Stimulated activated naive B cell treated with anti-CD40 and anti-IgM and Interleukin-4, amounts not matched to agents 10 μg/mL and 1 μg/mL and 100 μg/mL, for 72 hours (primary cell): ENCODE measurements around the gene CPSF7.
"Not testable (repeated sequence)": the region's sequence is repeated elsewhere in the genome, so short reads cannot be mapped to it uniquely, and the experiment has no call there.

Experiments used
- ATAC-seq, 2 donors: fragments of 150-1000 bp; cut with Tn5 transposase; replicated peaks; 2 replicates each; pipeline ENCODE4 v1.10.0; 2021; ENCODE audit warnings: moderate library complexity in 1 of 2
- DNase-seq: peaks from one replicate; pipeline ENCODE4 v3.0.0; 2021
- H3K27ac Mint-ChIP-seq: one replicate; pipeline ENCODE4 v1.8.0; 2022; ENCODE audit warnings: mild to moderate bottlenecking, mixed read lengths
- H3K27me3 Mint-ChIP-seq, 2 donors: one replicate each; pipeline ENCODE4 v1.8.0; 2022; ENCODE audit warnings: mixed read lengths in 2 of 2
- H3K36me3 Mint-ChIP-seq, 2 donors: one replicate each; pipeline ENCODE4 v1.8.0; 2022; ENCODE audit warnings: mixed read lengths in 2 of 2, mild to moderate bottlenecking in 1 of 2
- H3K4me1 Mint-ChIP-seq, 2 donors: one replicate each; pipeline ENCODE4 v1.8.0; 2022; ENCODE audit warnings: mixed read lengths in 2 of 2, mild to moderate bottlenecking in 1 of 2
- H3K4me3 Mint-ChIP-seq, 2 donors: one replicate each; pipeline ENCODE4 v1.8.0; 2022; ENCODE audit warnings: mild to moderate bottlenecking in 2 of 2, mixed read lengths in 2 of 2, moderate library complexity in 1 of 2
- H3K9me3 Mint-ChIP-seq, 2 donors: one replicate each; pipeline ENCODE4 v1.8.0; 2022; ENCODE audit warnings: mixed read lengths in 2 of 2, mild to moderate bottlenecking in 1 of 2

CPSF7 gene

DNA sequence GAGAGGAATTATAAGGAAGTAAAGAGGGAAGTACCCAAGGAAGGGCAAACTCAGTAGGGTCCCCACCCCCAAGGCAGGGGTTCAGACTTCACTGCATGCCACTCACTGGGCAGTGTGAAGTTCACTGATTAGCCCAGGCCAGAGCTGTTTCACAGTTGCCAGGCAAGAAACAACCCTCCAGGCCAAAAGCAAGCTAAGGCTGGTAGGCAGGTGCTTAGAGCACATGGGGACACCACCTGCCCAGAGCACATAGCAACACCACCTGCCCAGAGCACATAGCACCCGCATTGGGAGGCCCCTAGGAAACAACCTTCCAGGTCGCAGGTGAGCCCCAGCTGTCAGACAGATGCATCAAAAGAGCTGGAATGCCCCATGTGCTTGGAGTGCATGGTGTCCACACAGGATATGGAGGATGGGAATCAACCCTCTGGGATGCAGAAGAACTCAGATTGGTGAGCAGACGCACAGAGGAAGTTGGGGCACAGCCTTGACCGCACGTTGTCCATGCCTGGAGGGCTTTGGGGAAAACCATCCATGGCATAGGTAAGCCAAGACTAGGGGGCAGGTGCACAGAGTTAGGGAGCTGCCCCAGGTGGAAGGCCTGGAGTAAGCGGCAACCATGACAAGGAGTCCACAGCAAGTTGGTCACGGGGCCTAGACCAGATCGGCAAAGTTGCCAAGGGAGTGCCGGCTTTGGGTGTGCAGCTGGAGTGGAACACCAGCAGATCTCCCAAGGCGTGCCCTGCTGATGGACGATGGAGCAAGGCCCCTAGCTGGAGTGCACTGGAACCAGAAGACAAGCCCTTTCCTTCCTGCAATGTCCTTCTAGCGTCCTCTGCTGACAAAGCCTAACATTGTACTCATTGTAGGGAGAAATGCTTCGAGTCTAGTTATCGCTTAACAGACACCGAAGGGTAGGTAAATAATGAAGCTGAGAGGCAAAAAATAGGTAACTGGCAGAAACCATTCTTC, 45.2 kb downstream of the CPSF7 start:
- Mint-ChIP-seq H3K27me3 (no peaks in the 10 kb centered on the region), H3K4me1 (peaks cover 4 to 20% of the 10 kb centered on the region in 2 donors), H3K4me3 (no peak overlapping the region), H3K36me3 (peaks cover 0 to 5% of the 10 kb centered on the region in 2 donors), H3K9me3 (no peaks in the 10 kb centered on the region), H3K27ac (no peak overlapping the region)
- DNase-seq: no peak
- ATAC-seq: no peak

DNA sequence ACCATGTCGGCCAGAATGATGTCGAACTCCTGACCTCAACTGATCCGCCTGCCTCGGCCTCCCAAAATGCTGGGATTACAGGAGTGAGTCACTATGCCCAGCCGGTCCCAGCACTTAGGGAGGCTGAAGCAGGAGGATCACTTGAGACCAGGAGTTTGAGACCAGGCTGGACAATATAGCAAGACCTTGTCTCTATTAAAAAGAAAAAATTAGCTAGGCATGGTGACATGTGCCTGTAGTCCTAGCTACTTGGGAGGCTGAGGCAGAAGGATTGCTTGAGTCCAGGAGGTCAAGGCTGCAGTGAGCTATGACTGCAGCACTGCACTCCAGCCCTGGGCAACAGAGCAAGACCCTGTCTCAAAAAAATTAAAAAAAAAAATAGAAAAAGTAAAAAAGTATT, 45.9 kb downstream of the CPSF7 start:
- not testable (repeated sequence) for ATAC-seq, H3K9me3 Mint-ChIP-seq, H3K4me3 Mint-ChIP-seq, H3K36me3 Mint-ChIP-seq, DNase-seq, H3K27ac Mint-ChIP-seq, H3K27me3 Mint-ChIP-seq
- peaks cover 4 to 20% of the 10 kb centered on the region in 2 donors for H3K4me1 Mint-ChIP-seq

DNA sequence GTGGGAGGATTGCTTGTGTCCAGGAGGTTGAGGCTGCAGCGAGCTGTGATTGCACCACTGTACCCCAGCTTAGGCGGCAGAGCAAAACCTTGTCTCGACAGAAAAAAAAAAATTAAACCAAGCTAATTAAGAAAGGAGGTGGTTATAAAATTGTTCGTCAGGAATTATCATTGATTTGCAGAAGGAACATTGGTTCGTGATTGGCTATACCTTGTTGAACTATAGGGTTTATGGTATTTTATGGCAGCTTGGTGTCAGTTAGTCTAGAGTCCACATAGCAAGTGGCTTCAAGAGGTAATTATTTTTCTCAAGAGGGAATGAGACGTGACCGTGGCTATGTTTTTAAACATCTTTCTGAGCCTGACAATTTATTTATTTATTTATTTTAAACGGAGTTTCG, 48.9 kb downstream of the CPSF7 start:
- no peak for DNase-seq
- H3K27me3 Mint-ChIP-seq: no peaks in the 10 kb centered on the region
- no peak overlapping the region for H3K27ac Mint-ChIP-seq
- H3K4me1 Mint-ChIP-seq: peaks cover 6 to 20% of the 10 kb centered on the region in 2 donors
- peaks cover 10 to 20% of the 10 kb centered on the region in 2 donors for H3K36me3 Mint-ChIP-seq
- no peaks in the 10 kb centered on the region for H3K9me3 Mint-ChIP-seq
- ATAC-seq: no peak
- H3K4me3 Mint-ChIP-seq: no peak overlapping the region

DNA sequence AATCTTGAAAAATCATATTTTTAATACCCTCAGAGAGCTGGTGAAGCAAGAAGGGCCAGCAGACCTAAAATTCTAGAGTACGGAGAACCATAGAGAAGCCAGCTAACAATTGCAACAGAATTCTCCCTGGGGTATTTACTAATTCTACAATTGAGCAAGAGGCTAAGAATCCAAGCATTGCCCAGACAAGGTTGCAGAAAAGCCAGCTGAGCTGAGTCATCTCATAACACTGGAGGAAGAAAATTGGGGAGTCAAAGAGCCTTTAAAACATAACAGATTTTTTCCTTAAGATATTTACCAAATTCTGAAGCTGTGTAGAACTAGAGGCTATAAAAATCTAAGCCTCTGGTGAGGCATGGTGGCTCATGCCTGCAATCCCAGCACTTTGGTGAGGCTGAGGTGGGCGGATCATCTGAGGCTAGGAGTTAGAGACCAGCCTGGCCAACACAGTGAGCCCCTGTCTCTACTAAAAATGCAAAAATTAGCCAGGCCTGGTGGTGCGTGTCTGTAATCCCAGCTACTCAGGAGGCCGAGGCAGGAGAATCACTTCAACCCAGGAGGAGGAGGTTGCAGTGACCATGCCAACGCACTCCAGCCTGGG, 51.0 kb downstream of the CPSF7 start:
- no peaks in the 10 kb centered on the region for H3K9me3 Mint-ChIP-seq
- H3K4me1 Mint-ChIP-seq: peaks cover 4 to 10% of the 10 kb centered on the region in 2 donors
- no peak overlapping the region for H3K4me3 Mint-ChIP-seq
- ATAC-seq (no peak), DNase-seq (no peak)
- peaks cover 14 to 23% of the 10 kb centered on the region in 2 donors for H3K36me3 Mint-ChIP-seq
- no peak overlapping the region for H3K27ac Mint-ChIP-seq
- H3K27me3 Mint-ChIP-seq: no peaks in the 10 kb centered on the region

DNA sequence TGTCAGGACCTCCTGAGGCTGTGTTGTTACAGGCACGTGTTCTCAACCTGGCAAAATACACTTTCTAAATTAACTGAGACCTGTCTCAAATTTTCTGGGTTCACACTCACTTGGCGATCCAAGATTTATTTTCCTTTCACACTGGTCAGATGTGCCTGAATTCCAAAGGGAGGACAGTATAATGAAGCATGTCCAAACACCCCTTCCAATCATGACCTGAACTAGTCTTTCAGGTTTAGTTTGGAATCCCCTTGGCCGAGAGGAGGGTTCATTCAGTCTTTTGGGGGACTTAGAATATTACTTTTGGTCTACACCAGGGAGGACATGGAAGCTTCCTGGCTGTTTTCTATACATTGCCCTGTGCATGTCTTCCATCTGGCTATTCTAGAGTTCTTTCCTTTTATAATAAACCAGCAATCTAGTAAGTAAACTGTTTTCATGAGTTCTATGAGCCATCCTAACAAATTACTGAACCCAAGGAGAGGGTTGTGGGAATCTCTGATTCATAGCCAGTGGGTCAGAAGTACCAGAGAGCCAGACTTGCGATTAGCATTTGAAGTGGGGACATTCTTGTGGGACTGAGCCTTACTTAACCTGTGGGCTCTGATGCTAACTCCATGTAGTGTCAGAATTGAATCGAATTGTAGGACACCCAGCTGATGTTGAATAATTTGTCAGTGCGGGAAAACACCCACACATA, 52.2 kb downstream of the CPSF7 start:
- H3K9me3 Mint-ChIP-seq: no peaks in the 10 kb centered on the region
- no peak overlapping the region for H3K4me3 Mint-ChIP-seq
- DNase-seq (no peak), ATAC-seq (no peak)
- H3K36me3 Mint-ChIP-seq: peaks cover 16 to 27% of the 10 kb centered on the region in 2 donors
- peaks cover 4 to 10% of the 10 kb centered on the region in 2 donors for H3K4me1 Mint-ChIP-seq
- no peak overlapping the region for H3K27ac Mint-ChIP-seq
- H3K27me3 Mint-ChIP-seq: no peaks in the 10 kb centered on the region

DNA sequence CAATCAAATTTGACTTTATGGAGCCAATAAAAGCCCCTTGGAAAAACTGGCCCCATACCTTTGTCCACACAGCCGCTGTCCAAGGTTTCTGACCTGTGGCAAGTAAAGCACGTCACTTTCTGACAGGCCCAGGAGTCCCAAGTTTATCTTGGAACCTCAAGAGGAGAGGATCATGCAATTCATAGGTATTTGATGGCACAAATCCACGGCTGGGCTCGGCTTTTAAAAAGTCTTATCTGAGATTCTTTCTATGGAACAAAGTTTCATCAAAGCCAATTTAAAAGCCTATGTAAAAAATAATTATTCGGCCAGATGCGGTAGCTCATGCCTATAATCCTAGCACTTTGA, 54.0 kb downstream of the CPSF7 start:
- Mint-ChIP-seq H3K9me3 (no peaks in the 10 kb centered on the region), H3K36me3 (peaks cover 26 to 42% of the 10 kb centered on the region in 2 donors), H3K27me3 (no peaks in the 10 kb centered on the region), H3K4me3 (no peak overlapping the region), H3K27ac (no peak overlapping the region), H3K4me1 (peaks cover under 1 to 2% of the 10 kb centered on the region in 2 donors)
- no peak for ATAC-seq
- no peak for DNase-seq

DNA sequence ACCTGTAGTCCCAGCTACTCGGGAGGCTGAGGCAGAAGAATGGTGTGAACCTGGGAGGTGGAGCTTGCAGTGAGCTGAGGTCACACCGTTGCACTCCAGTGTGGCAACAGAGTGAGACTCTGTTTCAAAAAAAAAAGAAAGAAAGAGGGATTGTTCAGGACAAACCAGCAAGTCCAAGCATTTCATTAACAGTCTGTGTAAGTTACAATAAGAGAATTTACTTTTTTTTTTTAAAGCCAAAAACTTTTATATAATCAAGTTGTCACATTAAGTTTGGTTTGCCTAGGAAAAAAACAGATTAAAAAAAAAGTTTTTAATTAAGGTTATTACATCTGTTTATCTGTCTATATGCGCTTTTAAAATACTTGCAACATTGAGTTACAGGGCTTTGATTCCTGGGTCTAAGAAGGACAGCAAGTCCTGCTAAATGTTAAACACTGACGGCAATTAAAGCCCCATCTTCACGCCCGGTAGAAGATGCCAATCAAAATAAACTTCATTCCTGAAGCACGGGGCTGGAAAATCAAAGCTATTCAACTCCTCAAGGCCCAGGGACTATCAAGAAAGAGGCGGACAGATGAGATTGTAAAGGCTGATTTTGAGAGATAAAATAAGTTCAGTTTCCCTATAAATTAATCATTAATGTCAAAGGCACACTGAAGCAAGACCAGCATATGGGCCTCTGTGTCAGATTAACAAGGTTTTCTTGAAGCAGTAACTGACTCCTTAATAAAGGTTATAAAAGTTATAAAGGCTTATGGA, 56.9 kb downstream of the CPSF7 start:
- no peak for ATAC-seq
- DNase-seq: no peak
- H3K4me3 Mint-ChIP-seq: no peak overlapping the region
- H3K27me3 Mint-ChIP-seq: no peaks in the 10 kb centered on the region
- H3K4me1 Mint-ChIP-seq: peaks cover 17 to 24% of the 10 kb centered on the region in 2 donors
- H3K9me3 Mint-ChIP-seq: no peaks in the 10 kb centered on the region
- peaks cover 44 to 62% of the 10 kb centered on the region in 2 donors for H3K36me3 Mint-ChIP-seq
- H3K27ac Mint-ChIP-seq: peak overlapping the region; percentile 67

DNA sequence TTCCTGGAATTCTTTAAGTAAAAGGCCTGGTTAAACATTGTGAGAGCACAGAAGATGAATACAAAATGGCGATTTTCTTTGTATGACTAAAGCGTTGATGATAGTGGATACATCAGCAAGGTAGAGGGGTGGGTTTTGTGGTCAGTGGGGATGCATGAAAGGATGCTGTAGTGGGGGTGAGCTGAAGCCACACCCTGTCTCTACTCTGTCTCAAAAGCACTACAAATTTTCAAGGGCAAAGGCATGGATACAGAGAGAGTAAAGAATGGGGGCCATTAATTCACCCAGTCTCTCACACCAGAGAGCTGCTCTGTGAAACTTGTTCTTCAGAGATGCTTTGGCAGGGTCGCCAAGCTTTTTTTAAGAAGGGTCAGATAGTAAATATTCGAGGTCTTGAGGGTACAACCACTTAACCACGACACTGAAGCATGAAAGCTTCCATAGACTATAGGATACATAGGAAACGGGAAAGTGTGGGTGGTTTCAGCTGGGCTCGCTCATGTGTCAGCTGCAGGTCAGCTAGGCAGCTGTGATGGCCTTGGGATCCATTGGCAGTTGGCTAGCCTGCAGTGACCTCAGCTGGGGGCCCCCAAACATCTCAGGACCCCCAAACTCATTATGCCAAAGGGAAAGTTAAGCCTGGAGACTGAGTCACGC, 59.3 kb downstream of the CPSF7 start:
- H3K27ac Mint-ChIP-seq: peak overlapping the region; percentile 3
- peaks cover 16 to 24% of the 10 kb centered on the region in 2 donors for H3K4me1 Mint-ChIP-seq
- peaks cover 41 to 53% of the 10 kb centered on the region in 2 donors for H3K36me3 Mint-ChIP-seq
- H3K4me3 Mint-ChIP-seq: no peak overlapping the region
- ATAC-seq (peak; percentile 72), DNase-seq (no peak)
- no peaks in the 10 kb centered on the region for H3K27me3 Mint-ChIP-seq
- H3K9me3 Mint-ChIP-seq: no peaks in the 10 kb centered on the region

DNA sequence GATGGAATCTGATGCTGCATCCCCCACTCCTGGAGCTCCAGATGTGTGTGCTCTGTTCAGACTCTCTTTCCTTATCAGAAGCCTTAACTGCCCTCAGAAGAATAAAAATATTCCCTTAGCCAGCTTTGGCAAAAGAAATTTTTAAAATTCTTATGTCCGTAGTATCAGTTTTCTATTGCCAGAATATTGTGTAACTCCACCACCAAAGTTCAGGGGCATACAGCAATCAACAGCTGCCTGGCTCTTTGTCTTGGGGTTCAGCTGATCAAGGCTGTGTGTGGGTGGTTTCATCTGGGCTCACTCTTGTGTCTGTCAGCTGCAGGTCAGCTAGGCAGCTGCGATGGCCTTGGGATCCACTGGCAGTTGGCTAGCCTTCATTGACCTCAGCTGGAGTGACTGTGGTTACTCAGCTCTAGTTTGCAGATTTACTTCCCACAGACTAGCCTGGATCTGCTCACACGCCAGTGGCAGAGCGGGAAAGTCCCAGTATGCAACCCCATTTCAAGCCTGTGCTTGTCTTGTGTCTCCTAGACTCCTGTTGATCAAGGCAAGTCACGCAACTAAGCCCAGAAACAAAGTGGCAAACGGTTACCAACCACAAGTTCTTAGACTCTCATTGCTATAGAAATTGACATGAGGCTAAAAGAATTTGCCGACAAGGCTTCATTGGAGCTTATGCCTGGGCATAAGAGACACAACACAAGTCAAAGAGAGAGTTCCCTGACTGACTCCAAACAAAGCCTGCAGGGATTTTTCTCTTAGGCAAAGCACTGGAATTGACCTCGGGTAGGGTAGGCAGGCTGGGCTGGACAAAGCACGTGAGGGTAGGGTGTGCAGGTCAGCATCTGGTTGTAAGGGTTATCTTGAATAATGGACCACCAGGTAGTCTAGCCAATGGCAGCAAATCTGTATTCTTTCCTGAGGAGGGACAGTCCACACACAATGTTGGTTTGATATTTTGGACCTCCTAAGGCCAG, 60.1 kb downstream of the CPSF7 start:
- ATAC-seq (peak; percentile 39 to 45), DNase-seq (no peak)

DNA sequence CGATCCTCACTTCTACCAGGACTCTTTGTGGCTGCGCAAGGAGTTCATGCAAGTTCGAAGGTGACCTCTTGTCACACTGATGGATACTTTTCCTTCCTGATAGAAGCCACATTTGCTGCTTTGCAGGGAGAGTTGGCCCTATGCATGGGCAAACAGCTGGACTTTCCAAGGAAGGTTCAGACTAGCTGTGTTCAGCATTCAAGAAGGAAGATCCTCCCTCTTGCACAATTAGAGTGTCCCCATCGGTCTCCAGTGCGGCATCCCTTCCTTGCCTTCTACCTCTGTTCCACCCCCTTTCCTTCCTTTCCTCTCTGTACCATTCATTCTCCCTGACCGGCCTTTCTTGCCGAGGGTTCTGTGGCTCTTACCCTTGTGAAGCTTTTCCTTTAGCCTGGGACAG, 61.1 kb downstream of the CPSF7 start:
- peaks cover 16 to 27% of the 10 kb centered on the region in 2 donors for H3K4me1 Mint-ChIP-seq
- no peak overlapping the region for H3K27ac Mint-ChIP-seq
- ATAC-seq (no peak), DNase-seq (no peak)
- no peaks in the 10 kb centered on the region for H3K9me3 Mint-ChIP-seq
- no peaks in the 10 kb centered on the region for H3K27me3 Mint-ChIP-seq
- no peak overlapping the region for H3K4me3 Mint-ChIP-seq
- H3K36me3 Mint-ChIP-seq: peaks cover 37 to 46% of the 10 kb centered on the region in 2 donors

More for the DNA sequence above, 60.1 kb downstream of the CPSF7 start:
- H3K27ac Mint-ChIP-seq: peak overlapping the region; percentile 31
- peak overlapping the region in 1 of 2 donors; percentile 33 for H3K4me3 Mint-ChIP-seq
- peaks cover 37 to 49% of the 10 kb centered on the region in 2 donors for H3K36me3 Mint-ChIP-seq
- H3K9me3 Mint-ChIP-seq: no peaks in the 10 kb centered on the region
- no peaks in the 10 kb centered on the region for H3K27me3 Mint-ChIP-seq
- peaks cover 16 to 24% of the 10 kb centered on the region in 2 donors for H3K4me1 Mint-ChIP-seq

DNA sequence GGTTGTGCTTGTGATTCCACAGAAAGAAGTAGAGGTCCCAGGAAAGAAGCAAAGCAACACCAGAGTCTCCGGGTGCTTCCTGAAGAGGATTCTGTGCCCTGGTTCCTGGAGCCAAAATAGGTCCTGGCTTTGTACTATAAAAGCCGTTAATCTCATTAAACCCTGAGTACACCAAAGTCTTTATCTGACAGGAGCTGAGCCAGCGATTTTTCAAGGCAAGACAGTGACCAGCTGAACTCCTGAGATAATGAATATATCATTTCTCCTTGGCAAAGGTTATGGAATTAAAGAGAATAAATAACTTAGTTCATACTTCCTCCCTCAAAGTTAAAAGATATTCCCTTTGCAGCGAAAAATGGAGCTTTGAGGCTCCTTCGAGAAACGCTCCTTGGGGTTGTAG, 62.4 kb downstream of the CPSF7 start:
- H3K9me3 Mint-ChIP-seq: no peaks in the 10 kb centered on the region
- H3K27me3 Mint-ChIP-seq: no peaks in the 10 kb centered on the region
- H3K4me3 Mint-ChIP-seq: no peak overlapping the region

DNA sequence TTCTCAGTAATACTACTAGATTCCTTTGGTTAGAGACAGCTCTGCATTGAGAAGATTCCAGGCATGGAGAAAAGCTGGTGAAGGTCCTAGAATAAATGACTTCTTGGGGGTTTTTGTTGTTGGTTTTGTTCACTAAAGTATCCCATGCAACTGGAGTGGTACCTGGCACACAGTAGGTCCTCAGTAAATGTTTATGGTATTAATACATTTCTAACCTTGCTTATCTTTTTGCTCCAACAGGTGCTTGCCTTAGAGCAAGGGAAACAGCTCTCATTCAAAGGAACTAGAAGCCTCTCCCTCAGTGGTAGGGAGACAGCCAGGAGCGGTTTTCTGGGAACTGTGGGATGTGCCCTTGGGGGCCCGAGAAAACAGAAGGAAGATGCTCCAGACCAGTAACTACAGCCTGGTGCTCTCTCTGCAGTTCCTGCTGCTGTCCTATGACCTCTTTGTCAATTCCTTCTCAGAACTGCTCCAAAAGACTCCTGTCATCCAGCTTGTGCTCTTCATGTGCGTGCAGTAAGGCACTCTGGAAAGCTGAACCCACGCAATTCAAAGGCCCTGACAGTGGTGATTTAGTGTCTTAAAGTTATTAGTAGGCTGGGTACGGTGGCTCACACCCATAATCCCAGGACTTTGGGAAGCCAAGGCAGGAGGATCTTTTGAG, 65.6 kb downstream of the CPSF7 start:
- Mint-ChIP-seq H3K9me3 (no peaks in the 10 kb centered on the region), H3K27me3 (no peaks in the 10 kb centered on the region), H3K4me3 (peak overlapping the region in 1 of 2 donors; percentile 99), H3K27ac (no peak overlapping the region), H3K36me3 (peaks cover 19 to 37% of the 10 kb centered on the region in 2 donors), H3K4me1 (peaks cover 16 to 44% of the 10 kb centered on the region in 2 donors)
- ATAC-seq (no peak), DNase-seq (no peak)

More for the DNA sequence above, 62.4 kb downstream of the CPSF7 start:
- no peak overlapping the region for H3K27ac Mint-ChIP-seq
- peaks cover 36 to 44% of the 10 kb centered on the region in 2 donors for H3K36me3 Mint-ChIP-seq
- ATAC-seq: no peak
- H3K4me1 Mint-ChIP-seq: peaks cover 21 to 40% of the 10 kb centered on the region in 2 donors
- DNase-seq: no peak
